ENCODE results near the gene P3R3URF. TPM values are rescaled to one million over a fixed set of nuclear protein-coding genes. Genes with fewer than 3 reads are reported as not detected.

The P3R3URF gene
- total RNA-seq, 1 donor from 2014 or later = not detected

DNA sequence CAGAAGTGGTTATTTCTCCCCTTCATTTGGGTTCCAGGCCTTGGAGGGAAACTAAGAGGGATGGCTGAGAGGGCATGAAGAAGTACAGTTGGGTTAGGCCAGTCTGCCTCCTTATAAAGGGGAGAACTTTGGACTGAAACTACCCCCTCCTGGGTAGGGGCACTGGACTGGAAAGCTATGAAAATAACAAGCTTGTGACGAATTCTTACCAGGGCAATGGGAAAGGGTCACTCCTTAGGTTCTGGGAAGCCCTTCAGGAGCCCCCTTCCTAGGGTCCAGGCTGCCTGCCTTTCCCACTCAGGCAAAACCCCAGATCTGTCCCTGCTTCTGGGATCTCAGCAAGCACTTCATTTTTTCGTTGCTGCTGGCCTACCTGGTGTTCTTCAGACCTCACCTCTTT lies 9.8 kb upstream of the P3R3URF start:
- Mint-ChIP-seq H3K27me3 (ENCODE audit: insufficient read depth, low read depth) (peaks cover 7% of the 10 kb centered on the region), H3K27ac (no peak overlapping the region), H3K36me3 (peaks cover 10% of the 10 kb centered on the region), H3K4me1 (peaks cover 4% of the 10 kb centered on the region), H3K4me3 (no peak overlapping the region), H3K9me3 (no peaks in the 10 kb centered on the region)
- Histone ChIP-seq H3K27me3 (no peaks in the 10 kb centered on the region), H3K9me3 (ENCODE audit: low read depth) (no peaks in the 10 kb centered on the region), H3K4me3 (no peak overlapping the region), H3F3A (ENCODE audit: low read depth) (no peaks in the 10 kb centered on the region), H2AFZ (replicated peaks) (no peak overlapping the region), H3K36me3 (no peaks in the 10 kb centered on the region), H4K20me1 (ENCODE audit: low read depth) (no peaks in the 10 kb centered on the region), H3K79me2 (ENCODE audit: low read depth) (no peaks in the 10 kb centered on the region), H3K9ac (no peak overlapping the region), H3K27ac (no peak overlapping the region), H3K4me1 (no peaks in the 10 kb centered on the region), H3K4me2 (no peak overlapping the region)
- TF ChIP-seq, protein P1, sequence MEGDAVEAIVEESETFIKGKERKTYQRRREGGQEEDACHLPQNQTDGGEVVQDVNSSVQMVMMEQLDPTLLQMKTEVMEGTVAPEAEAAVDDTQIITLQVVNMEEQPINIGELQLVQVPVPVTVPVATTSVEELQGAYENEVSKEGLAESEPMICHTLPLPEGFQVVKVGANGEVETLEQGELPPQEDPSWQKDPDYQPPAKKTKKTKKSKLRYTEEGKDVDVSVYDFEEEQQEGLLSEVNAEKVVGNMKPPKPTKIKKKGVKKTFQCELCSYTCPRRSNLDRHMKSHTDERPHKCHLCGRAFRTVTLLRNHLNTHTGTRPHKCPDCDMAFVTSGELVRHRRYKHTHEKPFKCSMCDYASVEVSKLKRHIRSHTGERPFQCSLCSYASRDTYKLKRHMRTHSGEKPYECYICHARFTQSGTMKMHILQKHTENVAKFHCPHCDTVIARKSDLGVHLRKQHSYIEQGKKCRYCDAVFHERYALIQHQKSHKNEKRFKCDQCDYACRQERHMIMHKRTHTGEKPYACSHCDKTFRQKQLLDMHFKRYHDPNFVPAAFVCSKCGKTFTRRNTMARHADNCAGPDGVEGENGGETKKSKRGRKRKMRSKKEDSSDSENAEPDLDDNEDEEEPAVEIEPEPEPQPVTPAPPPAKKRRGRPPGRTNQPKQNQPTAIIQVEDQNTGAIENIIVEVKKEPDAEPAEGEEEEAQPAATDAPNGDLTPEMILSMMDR (IDR thresholded peaks at IDR 0.05) = no peak
- TF ChIP-seq EZH2phosphoT487 (IDR thresholded peaks at IDR 0.05) (no peak), EZH2 (IDR thresholded peaks at IDR 0.05) (no peak)
- DNase-seq (ENCODE audit: low spot score) = no peak

DNA sequence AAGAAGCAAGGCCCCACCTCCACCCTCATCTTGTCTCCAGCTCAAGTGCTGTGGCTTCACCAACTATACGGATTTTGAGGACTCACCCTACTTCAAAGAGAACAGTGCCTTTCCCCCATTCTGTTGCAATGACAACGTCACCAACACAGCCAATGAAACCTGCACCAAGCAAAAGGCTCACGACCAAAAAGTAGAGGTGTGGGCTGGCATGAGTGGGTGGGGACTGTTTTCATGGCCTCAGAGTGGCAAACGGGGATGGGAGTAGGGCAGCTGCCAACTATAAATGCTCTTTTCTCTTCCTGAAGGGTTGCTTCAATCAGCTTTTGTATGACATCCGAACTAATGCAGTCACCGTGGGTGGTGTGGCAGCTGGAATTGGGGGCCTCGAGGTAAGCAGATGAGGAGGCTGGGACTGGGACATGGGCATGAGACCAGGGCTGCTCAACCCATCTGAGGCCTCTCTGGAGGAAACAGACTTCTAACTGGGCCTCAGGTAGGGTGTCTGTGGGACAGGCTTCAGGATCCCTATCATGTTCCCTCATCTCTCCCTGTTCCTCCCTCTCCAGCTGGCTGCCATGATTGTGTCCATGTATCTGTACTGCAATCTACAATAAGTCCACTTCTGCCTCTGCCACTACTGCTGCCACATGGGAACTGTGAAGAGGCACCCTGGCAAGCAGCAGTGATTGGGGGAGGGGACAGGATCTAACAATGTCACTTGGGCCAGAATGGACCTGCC lies 8.8 kb upstream of the P3R3URF start:
- H3K27ac ChIP-seq = no peak overlapping the region
- H3K36me3 Mint-ChIP-seq = peaks cover 10% of the 10 kb centered on the region
- H3K4me1 ChIP-seq = no peaks in the 10 kb centered on the region
- TF ChIP-seq EZH2phosphoT487 (IDR thresholded peaks at IDR 0.05) = no peak
- TF ChIP-seq, protein P1 (IDR thresholded peaks at IDR 0.05) = no peak
- no peak for TF ChIP-seq EZH2 (IDR thresholded peaks at IDR 0.05)
- DNase-seq (ENCODE audit: low spot score) = no peak
- H3K4me3 Mint-ChIP-seq = no peak overlapping the region
- no peaks in the 10 kb centered on the region for H3F3A ChIP-seq (ENCODE audit: low read depth)
- H3K9me3 Mint-ChIP-seq = no peaks in the 10 kb centered on the region
- H3K9me3 ChIP-seq (ENCODE audit: low read depth) = no peaks in the 10 kb centered on the region
- peaks cover 7% of the 10 kb centered on the region for H3K4me1 Mint-ChIP-seq
- H3K79me2 ChIP-seq (ENCODE audit: low read depth) = no peaks in the 10 kb centered on the region
- no peak overlapping the region for H3K4me2 ChIP-seq
- no peak overlapping the region for H3K27ac Mint-ChIP-seq
- no peak overlapping the region for H2AFZ ChIP-seq (replicated peaks)
- no peaks in the 10 kb centered on the region for H4K20me1 ChIP-seq (ENCODE audit: low read depth)
- no peak overlapping the region for H3K9ac ChIP-seq
- peaks cover 7% of the 10 kb centered on the region for H3K27me3 Mint-ChIP-seq (ENCODE audit: insufficient read depth, low read depth)
- H3K36me3 ChIP-seq = no peaks in the 10 kb centered on the region
- no peaks in the 10 kb centered on the region for H3K27me3 ChIP-seq
- no peak overlapping the region for H3K4me3 ChIP-seq

DNA sequence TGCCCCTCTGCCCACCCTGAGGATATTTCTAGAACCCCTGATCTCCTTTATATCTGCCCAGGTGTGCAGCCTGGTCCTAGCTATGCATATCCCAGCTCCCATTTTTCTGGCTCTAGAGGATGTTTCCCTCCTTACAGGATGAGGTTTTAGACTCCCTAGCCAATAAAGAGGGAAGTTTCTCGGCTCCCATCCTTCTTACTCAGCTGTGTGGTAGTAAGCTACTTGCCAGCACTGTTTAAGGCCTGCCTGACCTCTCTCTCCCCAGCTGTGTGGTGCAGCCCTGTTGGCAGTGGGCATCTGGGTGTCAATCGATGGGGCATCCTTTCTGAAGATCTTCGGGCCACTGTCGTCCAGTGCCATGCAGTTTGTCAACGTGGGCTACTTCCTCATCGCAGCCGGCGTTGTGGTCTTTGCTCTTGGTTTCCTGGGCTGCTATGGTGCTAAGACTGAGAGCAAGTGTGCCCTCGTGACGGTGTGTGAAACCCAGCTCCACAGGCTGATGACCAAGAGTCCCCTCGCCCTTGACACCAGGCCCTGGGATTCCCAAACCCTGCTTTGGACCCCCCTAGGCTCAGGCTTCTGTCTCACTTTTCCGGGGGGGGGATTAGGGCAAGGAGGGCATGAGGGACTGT lies 7.8 kb upstream of the P3R3URF start:
- no peak overlapping the region for H3K4me2 ChIP-seq
- no peaks in the 10 kb centered on the region for H3K9me3 Mint-ChIP-seq
- no peak overlapping the region for H3K27ac ChIP-seq
- no peak overlapping the region for H3K4me3 ChIP-seq
- no peaks in the 10 kb centered on the region for H3F3A ChIP-seq (ENCODE audit: low read depth)
- H3K9ac ChIP-seq = no peak overlapping the region
- peaks cover 5% of the 10 kb centered on the region for H3K27me3 Mint-ChIP-seq (ENCODE audit: insufficient read depth, low read depth)
- peaks cover 7% of the 10 kb centered on the region for H3K4me1 Mint-ChIP-seq
- H3K27me3 ChIP-seq = no peaks in the 10 kb centered on the region
- no peaks in the 10 kb centered on the region for H3K9me3 ChIP-seq (ENCODE audit: low read depth)
- H3K36me3 ChIP-seq = no peaks in the 10 kb centered on the region
- no peaks in the 10 kb centered on the region for H3K79me2 ChIP-seq (ENCODE audit: low read depth)
- TF ChIP-seq, protein P1 (IDR thresholded peaks at IDR 0.05) = no peak
- no peak for TF ChIP-seq EZH2 (IDR thresholded peaks at IDR 0.05)
- TF ChIP-seq EZH2phosphoT487 (IDR thresholded peaks at IDR 0.05) = no peak
- H3K36me3 Mint-ChIP-seq = peaks cover 4% of the 10 kb centered on the region
- H2AFZ ChIP-seq (replicated peaks) = no peak overlapping the region
- H3K27ac Mint-ChIP-seq = no peak overlapping the region
- H4K20me1 ChIP-seq (ENCODE audit: low read depth) = no peaks in the 10 kb centered on the region
- DNase-seq (ENCODE audit: low spot score) = no peak
- no peak overlapping the region for H3K4me3 Mint-ChIP-seq
- H3K4me1 ChIP-seq = no peaks in the 10 kb centered on the region

Measured in neural progenitor cell (in vitro differentiated cells).